ENCODE measurements around the gene PHRF1. TPM values are rescaled to one million over a fixed set of nuclear protein-coding genes. Genes with fewer than 3 reads are reported as not detected.

PHRF1 gene
- total RNA-seq, 1 experiment from 2014 or later = 31.8 TPM

- POLR2A ChIA-PET = interaction anchor here (1.2 kb wide), 1 partner anchor 11 kb away, joined by 5 read pairs; no protein-coding TSS in a partner anchor
- no peaks in the 10 kb centered on the region for H3K9me3 Mint-ChIP-seq (ENCODE audit: unreplicated experiment)
- CTCF ChIA-PET = interaction anchor here (1.2 to 3.6 kb wide), 2 partner anchors 14 to 15 kb away, joined by 4 to 23 read pairs; no protein-coding TSS in a partner anchor
Observed at GRCh38 chr11:532527-532985, 43.7 kb upstream of the PHRF1 start.

GRCh38 chr11:532986-533585 is 43.2 kb upstream of the PHRF1 start:
- no peaks in the 10 kb centered on the region for H3K27me3 Mint-ChIP-seq (ENCODE audit: insufficient read depth, unreplicated experiment)
- peaks cover 35% of the 10 kb centered on the region for H3K36me3 Mint-ChIP-seq (ENCODE audit: insufficient read depth, unreplicated experiment)
- no peak overlapping the region for H3K27ac Mint-ChIP-seq (ENCODE audit: low read depth, unreplicated experiment)
- H3K9me3 Mint-ChIP-seq (ENCODE audit: unreplicated experiment) = no peaks in the 10 kb centered on the region
- TF ChIP-seq CTCF (IDR thresholded peaks at IDR 0.05; ENCODE audit: unreplicated experiment) = no peak
- intact Hi-C loops (cut with micrococcal nuclease) = no loop called here
- BruUV-seq (replicated peaks) = no TSS peak
- H3K4me3 Mint-ChIP-seq (ENCODE audit: unreplicated experiment) = no peak overlapping the region
- H3K4me1 Mint-ChIP-seq (ENCODE audit: insufficient read depth, unreplicated experiment) = no peaks in the 10 kb centered on the region
- POLR2A ChIA-PET = interaction anchor here (1.2 to 1.4 kb wide), 2 partner anchors 12 to 125 kb away, joined by 3 to 5 read pairs; no protein-coding TSS in a partner anchor
- DNase-seq (ENCODE audit: unreplicated experiment) = no peak
- CTCF ChIA-PET = interaction anchor here (0.6 to 3.6 kb wide), 2 partner anchors 14 to 55 kb away, joined by 3 to 23 read pairs; no protein-coding TSS in a partner anchor

More at GRCh38 chr11:532527-532985, 43.7 kb upstream of the PHRF1 start:
- no peaks in the 10 kb centered on the region for H3K4me1 Mint-ChIP-seq (ENCODE audit: insufficient read depth, unreplicated experiment)
- intact Hi-C loops (cut with micrococcal nuclease) = no loop called here
- H3K27ac Mint-ChIP-seq (ENCODE audit: low read depth, unreplicated experiment) = no peak overlapping the region
- no peak for TF ChIP-seq CTCF (IDR thresholded peaks at IDR 0.05; ENCODE audit: unreplicated experiment)
- H3K36me3 Mint-ChIP-seq (ENCODE audit: insufficient read depth, unreplicated experiment) = peaks cover 35% of the 10 kb centered on the region
- no peak overlapping the region for H3K4me3 Mint-ChIP-seq (ENCODE audit: unreplicated experiment)
- BruUV-seq (replicated peaks) = no TSS peak
- no peak for DNase-seq (ENCODE audit: unreplicated experiment)
- H3K27me3 Mint-ChIP-seq (ENCODE audit: insufficient read depth, unreplicated experiment) = no peaks in the 10 kb centered on the region

- peak overlapping the region; percentile 61 for H3K27ac Mint-ChIP-seq (ENCODE audit: low read depth, unreplicated experiment)
- H3K4me3 Mint-ChIP-seq (ENCODE audit: unreplicated experiment) = peak overlapping the region; percentile 76
- H3K4me1 Mint-ChIP-seq (ENCODE audit: insufficient read depth, unreplicated experiment) = no peaks in the 10 kb centered on the region
- BruUV-seq (replicated peaks) = TSS peak; percentile 70
- no peak for DNase-seq (ENCODE audit: unreplicated experiment)
- intact Hi-C loops (cut with micrococcal nuclease) = no loop called here
- CTCF ChIA-PET = interaction anchor here (0.5 to 3.6 kb wide), 5 partner anchors 13 to 1266 kb away, joined by 3 to 23 read pairs (median 4); no protein-coding TSS in a partner anchor
- POLR2A ChIA-PET = interaction anchor here (0.8 to 2.9 kb wide), 13 partner anchors 8 to 300 kb away, joined by 3 to 35 read pairs (median 5); partner anchors contain the start of genes PHRF1, PKP3 and RNH1
- H3K36me3 Mint-ChIP-seq (ENCODE audit: insufficient read depth, unreplicated experiment) = peaks cover 34% of the 10 kb centered on the region
- no peaks in the 10 kb centered on the region for H3K9me3 Mint-ChIP-seq (ENCODE audit: unreplicated experiment)
- no peak for TF ChIP-seq CTCF (IDR thresholded peaks at IDR 0.05; ENCODE audit: unreplicated experiment)
- H3K27me3 Mint-ChIP-seq (ENCODE audit: insufficient read depth, unreplicated experiment) = no peaks in the 10 kb centered on the region
Observed at GRCh38 chr11:533586-534395, 42.5 kb upstream of the PHRF1 start.
